IPS-NIHi7 (cell line): Measurements from ENCODE around the gene FXYD4.

Source experiments
- DNase-seq: peaks from one replicate; pipeline ENCODE4 v3.0.0; 2012; ENCODE audit warnings: mixed read lengths; ENCODE audit errors: extremely low spot score

Gene FXYD4

GRCh38 chr10:43344051-43344450 is 27.4 kb upstream of the FXYD4 start:
- no peak for DNase-seq

- no peak for DNase-seq
These were observed 23.4 kb upstream of the FXYD4 start for GRCh38 chr10:43347997-43348396.

- DNase-seq, result peak; percentile 92
These were observed 22.7 kb upstream of the FXYD4 start for GRCh38 chr10:43348511-43349312.

- no peak for DNase-seq
These were observed 21.3 kb upstream of the FXYD4 start for GRCh38 chr10:43350156-43350555.

GRCh38 chr10:43350686-43351085 is 20.8 kb upstream of the FXYD4 start:
- no peak for DNase-seq

- no peak for DNase-seq
These were observed 20.1 kb upstream of the FXYD4 start for GRCh38 chr10:43351301-43351700.

GRCh38 chr10:43352951-43353350 is 18.5 kb upstream of the FXYD4 start:
- no peak for DNase-seq

GRCh38 chr10:43353495-43354329 is 17.7 kb upstream of the FXYD4 start:
- DNase-seq, result no peak

- no peak for DNase-seq
These were observed 17.2 kb upstream of the FXYD4 start for GRCh38 chr10:43354330-43354635.

- DNase-seq, result no peak
These were observed 16.5 kb upstream of the FXYD4 start for GRCh38 chr10:43354879-43355380.

GRCh38 chr10:43355749-43356371 is 15.6 kb upstream of the FXYD4 start:
- DNase-seq, result no peak

GRCh38 chr10:43360086-43360485 is 11.3 kb upstream of the FXYD4 start:
- no peak for DNase-seq

GRCh38 chr10:43361547-43362190 is 9.8 kb upstream of the FXYD4 start:
- no peak for DNase-seq

- peak; percentile 95 for DNase-seq
These were observed 9.1 kb upstream of the FXYD4 start for GRCh38 chr10:43362191-43362839.

GRCh38 chr10:43365001-43365400 is 6.4 kb upstream of the FXYD4 start:
- no peak for DNase-seq

- DNase-seq, result no peak
These were observed 1.5 kb upstream of the FXYD4 start for GRCh38 chr10:43369921-43370320.

GRCh38 chr10:43370671-43371215 is 693 bp upstream of the FXYD4 start:
- DNase-seq, result no peak

GRCh38 chr10:43372765-43373361 is 1.4 kb downstream of the FXYD4 start:
- DNase-seq, result no peak

GRCh38 chr10:43373461-43373860 is 2.0 kb downstream of the FXYD4 start:
- no peak for DNase-seq

- DNase-seq, result no peak
These were observed 2.8 kb downstream of the FXYD4 start for GRCh38 chr10:43374194-43374593.
